RWPE1 (cell line): ENCODE results near the gene MRPL30.
"Not testable (repeated sequence)": the region's sequence is repeated elsewhere in the genome, so short reads cannot be mapped to it uniquely, and the experiment has no call there.

Experiments used
- CTCF ChIA-PET: fragments of 350-600 bp; sonication (Branson Sonifier 250); formaldehyde crosslinking; extraction: SDS; loops from one replicate; lab custom pipeline; 2021; lab: Yijun Ruan, JAX
- POLR2A ChIA-PET: fragments of 400-600 bp; formaldehyde crosslinking; extraction: SDS; loops from one replicate; lab custom pipeline; 2020; ENCODE audit warnings: antibody characterized with exemption; ENCODE audit not compliant: low non-redundant PET; lab: Yijun Ruan, JAX
- DNase-seq: peaks from one replicate; pipeline ENCODE4 v3.0.0; 2012; ENCODE audit warnings: low spot score
- H3K27ac ChIP-seq: fragments of 450-650 bp; 2 replicates; pipeline ENCODE4 v1.5.1; 2017
- TF ChIP-seq, protein P1 (sequence below): fragments of 450-650 bp; conservative IDR thresholded peaks from 2 replicates; pipeline ENCODE4 v1.5.1; 2017; ENCODE audit warnings: low read depth, mild to moderate bottlenecking

The MRPL30 gene

DNA sequence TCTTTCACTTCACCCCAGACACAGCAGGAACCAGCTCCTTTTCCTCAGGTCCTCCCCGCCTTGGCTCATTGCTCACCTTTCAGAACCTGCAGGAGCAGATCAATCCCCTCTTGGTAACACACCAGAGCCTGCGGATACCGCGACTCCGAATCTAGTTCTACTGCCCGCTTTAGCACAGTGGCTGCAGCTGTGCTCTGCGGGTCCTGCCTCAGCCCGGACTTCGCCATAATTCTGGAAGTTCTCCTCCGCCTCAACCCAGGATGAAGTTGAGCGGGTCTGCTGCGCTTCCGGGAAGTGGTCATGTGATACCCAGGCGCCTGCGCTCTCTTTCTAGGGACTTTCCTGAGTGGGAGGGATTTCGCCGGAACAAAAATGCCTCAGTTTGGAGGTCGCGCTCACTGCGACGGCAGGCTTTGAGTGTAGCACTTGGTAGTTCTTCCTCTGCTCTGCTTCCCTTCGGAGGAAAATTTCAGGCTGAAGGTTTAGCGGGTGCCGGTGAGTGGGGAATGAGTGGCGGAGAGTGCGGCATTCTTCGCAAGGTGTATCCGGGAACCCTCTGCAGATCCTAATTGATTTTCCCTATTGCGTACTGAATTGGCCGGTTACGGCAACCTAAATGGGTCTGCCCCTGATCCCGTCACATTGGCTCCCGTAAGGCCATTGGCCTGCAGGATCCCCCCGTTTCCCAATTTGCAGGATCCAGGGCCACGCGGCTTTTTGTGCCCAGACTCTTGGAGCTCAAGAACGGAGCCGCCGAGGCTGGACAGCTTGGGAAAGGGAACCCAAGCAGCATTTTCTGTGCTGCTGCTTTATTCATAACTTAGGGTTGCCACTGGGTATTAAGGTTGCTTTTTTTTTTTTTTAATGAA, at the start of gene MRPL30, which contains the start of gene MITD1:
MRPL30 (plus strand) TSS at position 430 of the 869 bp plus-strand sequence. CDS start 5,020 bp downstream, outside the sequence.
MITD1 (minus strand) TSS at position 304 of the 869 bp plus-strand sequence; CDS start at position 227, 77 bp downstream.
- CTCF ChIA-PET, result interaction anchor here (0.6 kb wide), 1 partner anchor 524 kb away, joined by 3 read pairs; no protein-coding TSS in a partner anchor
- H3K27ac ChIP-seq, result peak within 1 kb of the TSS; percentile 86
- TF ChIP-seq, protein P1, sequence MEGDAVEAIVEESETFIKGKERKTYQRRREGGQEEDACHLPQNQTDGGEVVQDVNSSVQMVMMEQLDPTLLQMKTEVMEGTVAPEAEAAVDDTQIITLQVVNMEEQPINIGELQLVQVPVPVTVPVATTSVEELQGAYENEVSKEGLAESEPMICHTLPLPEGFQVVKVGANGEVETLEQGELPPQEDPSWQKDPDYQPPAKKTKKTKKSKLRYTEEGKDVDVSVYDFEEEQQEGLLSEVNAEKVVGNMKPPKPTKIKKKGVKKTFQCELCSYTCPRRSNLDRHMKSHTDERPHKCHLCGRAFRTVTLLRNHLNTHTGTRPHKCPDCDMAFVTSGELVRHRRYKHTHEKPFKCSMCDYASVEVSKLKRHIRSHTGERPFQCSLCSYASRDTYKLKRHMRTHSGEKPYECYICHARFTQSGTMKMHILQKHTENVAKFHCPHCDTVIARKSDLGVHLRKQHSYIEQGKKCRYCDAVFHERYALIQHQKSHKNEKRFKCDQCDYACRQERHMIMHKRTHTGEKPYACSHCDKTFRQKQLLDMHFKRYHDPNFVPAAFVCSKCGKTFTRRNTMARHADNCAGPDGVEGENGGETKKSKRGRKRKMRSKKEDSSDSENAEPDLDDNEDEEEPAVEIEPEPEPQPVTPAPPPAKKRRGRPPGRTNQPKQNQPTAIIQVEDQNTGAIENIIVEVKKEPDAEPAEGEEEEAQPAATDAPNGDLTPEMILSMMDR, result no peak
- peak; percentile 86 for DNase-seq
- POLR2A ChIA-PET, result interaction anchor here (0.6 to 1.3 kb wide), 2 partner anchors 31 to 155 kb away, joined by 3 read pairs; no protein-coding TSS in a partner anchor

DNA sequence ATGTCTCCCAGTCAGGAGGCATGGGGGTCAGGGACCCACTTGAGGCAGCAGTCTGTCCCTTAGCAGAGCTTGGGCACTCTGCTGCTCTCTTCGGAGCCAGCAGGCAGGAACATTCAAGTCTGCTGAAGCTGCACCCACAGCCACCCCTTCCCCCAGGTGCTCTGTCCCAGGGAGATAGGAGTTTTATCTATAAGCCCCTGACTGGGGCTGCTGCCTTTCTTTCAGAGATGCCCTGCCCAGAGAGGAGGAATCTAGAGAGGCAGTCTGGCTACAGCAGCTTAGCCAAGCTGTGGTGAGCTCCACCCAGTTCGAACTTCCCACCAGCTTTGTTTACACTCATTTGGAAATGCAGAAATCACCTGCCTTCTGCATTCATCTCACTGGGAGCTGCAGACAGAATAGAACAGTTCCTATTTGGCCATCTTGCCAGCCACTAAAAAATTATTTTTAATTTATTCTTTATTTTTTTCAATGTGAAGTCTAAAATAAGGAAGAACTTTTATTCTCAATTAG, 45.9 kb upstream of the MRPL30 start:
- CTCF ChIA-PET, result interaction anchor here (0.6 kb wide), 1 partner anchor 9 kb away, joined by 4 read pairs; no protein-coding TSS in a partner anchor

DNA sequence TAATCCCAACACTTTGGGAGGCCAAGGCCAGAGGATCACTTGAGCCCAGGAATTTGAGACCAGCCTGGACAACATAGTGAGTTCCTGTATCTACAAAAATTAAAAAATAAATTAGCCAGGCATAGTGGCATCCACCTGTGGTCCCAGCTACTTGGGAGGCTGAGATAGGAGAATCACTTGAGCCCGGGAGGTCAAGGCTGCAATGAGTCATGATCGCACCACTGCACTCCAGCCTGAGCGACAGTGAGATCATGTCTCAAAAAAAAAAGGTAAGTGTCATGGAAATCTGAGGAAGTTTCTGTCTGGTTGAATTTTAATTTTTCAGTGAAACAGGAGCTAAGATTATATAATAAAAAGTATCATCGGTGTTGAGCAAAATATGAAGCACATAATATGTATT, 42.0 kb upstream of the MRPL30 start:
- ChIA-PET CTCF (interaction anchor here (0.6 kb wide), 1 partner anchor 89 kb away, joined by 3 read pairs; no protein-coding TSS in a partner anchor), POLR2A (no interaction called here)
- DNase-seq, result no peak
- TF ChIP-seq, protein P1, result no peak
- no peak overlapping the region for H3K27ac ChIP-seq

More for the DNA sequence above, 45.9 kb upstream of the MRPL30 start:
- POLR2A ChIA-PET, H3K27ac ChIP-seq, DNase-seq: not testable (repeated sequence)

DNA sequence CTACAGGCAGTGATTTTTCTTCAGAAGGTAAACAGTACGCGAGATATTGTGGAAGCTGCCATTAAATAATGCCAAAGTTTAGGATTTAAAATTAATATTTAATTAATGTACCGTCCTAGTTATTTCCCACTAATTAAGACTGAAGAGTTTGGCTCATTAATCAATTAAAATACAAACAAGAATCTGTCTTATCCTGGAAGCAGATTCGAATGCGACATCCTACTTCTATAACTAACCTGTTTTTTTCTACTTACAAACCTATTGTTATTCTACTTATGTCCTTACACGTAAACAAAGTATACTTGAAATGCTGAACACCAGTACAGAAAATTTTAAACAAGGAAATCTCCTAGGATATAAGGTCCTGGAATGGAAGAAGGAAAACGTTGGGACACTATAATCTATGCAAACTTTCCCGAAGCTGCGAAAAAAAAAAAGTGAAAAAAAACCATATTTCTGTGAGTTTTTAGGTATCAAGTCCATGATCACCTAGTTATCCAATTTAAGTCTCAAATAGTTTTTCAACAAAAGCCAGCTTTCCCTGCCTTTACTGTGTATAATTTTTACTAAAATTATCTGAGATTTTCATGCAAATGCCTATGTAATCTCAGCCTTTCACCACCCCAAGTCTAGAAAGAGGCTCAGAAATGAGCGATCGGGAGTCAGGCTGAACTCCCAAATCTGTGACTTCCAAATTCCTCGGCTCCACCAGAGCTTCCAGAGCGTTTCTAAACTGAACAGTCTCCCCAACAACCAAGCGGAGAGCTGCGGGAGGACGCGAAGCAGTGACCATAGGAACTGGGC, 40.7 kb upstream of the MRPL30 start:
- ChIA-PET POLR2A (interaction anchor here (0.8 to 1.0 kb wide), 2 partner anchors 196 to 197 kb away, joined by 3 read pairs; partner anchors contain the start of genes EIF5B and TXNDC9), CTCF (no interaction called here)
- peak overlapping the region; percentile 87 for H3K27ac ChIP-seq
- TF ChIP-seq, protein P1, result no peak
- DNase-seq, result no peak

DNA sequence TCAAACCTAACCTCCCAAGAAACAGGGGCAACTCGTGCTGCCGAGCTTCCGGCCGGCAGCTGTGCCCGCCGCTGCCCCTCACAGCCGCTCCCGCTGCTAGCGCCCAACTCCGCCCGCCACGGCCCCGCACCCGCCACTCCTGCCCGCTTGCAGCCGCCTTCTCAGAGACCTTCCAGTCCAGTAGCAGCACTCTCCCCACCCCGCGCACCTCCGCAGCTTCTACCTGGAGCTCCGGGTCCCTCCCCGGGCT, 40.2 kb upstream of the MRPL30 start:
- POLR2A ChIA-PET, result interaction anchor here (0.5 to 1.0 kb wide), 4 partner anchors 9 to 196 kb away, joined by 3 to 10 read pairs (median 4); partner anchors contain the start of genes EIF5B and TXNDC9

More for the DNA sequence above, 40.2 kb upstream of the MRPL30 start:
- CTCF ChIA-PET, result no interaction called here
- H3K27ac ChIP-seq, result peak overlapping the region; percentile 87
- TF ChIP-seq, protein P1, result no peak
- DNase-seq, result no peak
